HL-60 (cell line): Measurements from ENCODE around the gene EEF1AKMT3.

Source experiments
- POLR2AphosphoS5 ChIP-seq: IDR thresholded peaks from 2 replicates; pipeline ENCODE4 v1.6.1; 2012; ENCODE audit warnings: low read depth
- SPI1 ChIP-seq: IDR thresholded peaks from 2 replicates; pipeline ENCODE4 v1.6.1; 2012; ENCODE audit warnings: low read depth, mild to moderate bottlenecking, borderline replicate concordance
- TF ChIP-seq, protein P1 (sequence below): IDR thresholded peaks from one replicate; pipeline ENCODE4 v1.5.1; 2011; ENCODE audit warnings: low read length, control low read depth, inconsistent platforms; ENCODE audit not compliant: insufficient read depth

DNA sequence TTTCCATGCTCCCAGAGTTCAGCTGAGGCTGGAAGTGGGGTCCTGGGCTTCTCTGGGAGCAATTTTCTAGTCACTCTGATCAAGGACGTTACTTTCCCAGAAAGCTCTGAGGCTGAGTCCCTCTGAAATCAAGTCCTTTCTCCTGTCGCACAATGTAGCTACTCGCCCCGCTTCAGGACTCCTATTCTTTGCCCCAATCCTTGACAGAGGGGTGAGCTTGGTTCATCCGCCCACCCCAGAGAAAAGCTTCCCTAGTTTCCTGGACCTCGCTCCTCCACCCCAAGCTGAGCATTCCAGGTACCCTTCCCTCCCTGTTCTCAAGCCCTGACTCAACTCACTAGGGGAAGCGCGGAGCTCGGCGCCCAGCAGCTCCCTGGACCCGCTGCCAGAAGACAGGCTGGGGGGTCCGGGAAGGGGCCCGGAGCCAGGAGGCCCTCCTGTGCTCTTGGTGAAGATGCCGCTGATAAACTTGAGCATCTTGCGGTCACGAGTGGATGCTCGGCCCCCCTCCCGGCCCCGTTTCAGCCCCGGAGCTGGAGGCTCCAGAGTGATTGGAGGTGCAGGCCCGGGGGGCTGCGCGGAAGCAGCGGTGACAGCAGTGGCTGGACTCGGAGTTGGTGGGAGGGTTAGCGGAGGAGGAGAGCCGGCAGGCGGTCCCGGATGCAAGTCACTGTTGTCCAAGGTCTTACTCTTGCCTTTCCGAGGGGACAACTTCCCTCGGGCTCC is 35.5 kb upstream of the EEF1AKMT3 start:
- no peak for TF ChIP-seq POLR2AphosphoS5
- TF ChIP-seq, protein P1, sequence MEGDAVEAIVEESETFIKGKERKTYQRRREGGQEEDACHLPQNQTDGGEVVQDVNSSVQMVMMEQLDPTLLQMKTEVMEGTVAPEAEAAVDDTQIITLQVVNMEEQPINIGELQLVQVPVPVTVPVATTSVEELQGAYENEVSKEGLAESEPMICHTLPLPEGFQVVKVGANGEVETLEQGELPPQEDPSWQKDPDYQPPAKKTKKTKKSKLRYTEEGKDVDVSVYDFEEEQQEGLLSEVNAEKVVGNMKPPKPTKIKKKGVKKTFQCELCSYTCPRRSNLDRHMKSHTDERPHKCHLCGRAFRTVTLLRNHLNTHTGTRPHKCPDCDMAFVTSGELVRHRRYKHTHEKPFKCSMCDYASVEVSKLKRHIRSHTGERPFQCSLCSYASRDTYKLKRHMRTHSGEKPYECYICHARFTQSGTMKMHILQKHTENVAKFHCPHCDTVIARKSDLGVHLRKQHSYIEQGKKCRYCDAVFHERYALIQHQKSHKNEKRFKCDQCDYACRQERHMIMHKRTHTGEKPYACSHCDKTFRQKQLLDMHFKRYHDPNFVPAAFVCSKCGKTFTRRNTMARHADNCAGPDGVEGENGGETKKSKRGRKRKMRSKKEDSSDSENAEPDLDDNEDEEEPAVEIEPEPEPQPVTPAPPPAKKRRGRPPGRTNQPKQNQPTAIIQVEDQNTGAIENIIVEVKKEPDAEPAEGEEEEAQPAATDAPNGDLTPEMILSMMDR = no peak
- TF ChIP-seq SPI1 = no peak
